GM06990 (cell line): ENCODE results near the gene SNAP29.

Experiments
- DNase-seq: peaks from one replicate; pipeline ENCODE4 v3.0.0-alpha.2; 2011; ENCODE audit not compliant: insufficient read length; ENCODE audit errors: extremely low read depth
- H3K27me3 ChIP-seq: replicated peaks from 2 replicates; pipeline ENCODE4 v1.6.0; 2011; ENCODE audit warnings: low read length; ENCODE audit not compliant: control insufficient read depth, insufficient read depth
- H3K36me3 ChIP-seq: 2 replicates; pipeline ENCODE4 v1.5.1; 2011; ENCODE audit warnings: low read length; ENCODE audit not compliant: control insufficient read depth, insufficient read depth
- H3K4me3 ChIP-seq: replicated peaks from 2 replicates; pipeline ENCODE4 v1.5.1; 2011; ENCODE audit warnings: low read depth, mild to moderate bottlenecking, control low read depth, low read length
- CTCF ChIP-seq: IDR thresholded peaks from 2 replicates; pipeline ENCODE4 v1.5.1; 2011; ENCODE audit warnings: low read length, control low read depth, mild to moderate bottlenecking, inconsistent platforms; ENCODE audit not compliant: insufficient read depth, poor library complexity, severe bottlenecking

The SNAP29 gene

DNA sequence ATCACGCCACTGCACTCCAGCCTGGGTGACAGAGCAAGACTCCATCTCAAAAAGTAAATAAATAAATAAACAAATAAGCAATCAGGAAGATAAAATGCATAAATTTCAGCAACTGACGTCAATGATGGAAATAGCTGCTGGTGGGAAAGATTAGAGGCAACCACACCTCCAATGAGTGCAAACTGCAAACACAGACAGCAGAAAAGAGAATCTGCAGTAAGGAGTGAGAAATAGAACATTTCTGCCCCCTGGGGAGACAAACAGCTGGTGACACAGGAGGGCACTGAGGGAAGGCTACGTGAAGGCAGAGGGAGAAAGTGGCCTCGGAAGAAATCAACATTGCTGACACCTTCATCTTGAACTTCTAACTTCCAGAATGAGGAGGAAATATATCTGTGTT is 6.7 kb upstream of the SNAP29 start:
- Histone ChIP-seq H3K36me3 (no peaks in the 10 kb centered on the region), H3K4me3 (no peak overlapping the region), H3K27me3 (no peaks in the 10 kb centered on the region)
- DNase-seq: no peak
- TF ChIP-seq CTCF: no peak

DNA sequence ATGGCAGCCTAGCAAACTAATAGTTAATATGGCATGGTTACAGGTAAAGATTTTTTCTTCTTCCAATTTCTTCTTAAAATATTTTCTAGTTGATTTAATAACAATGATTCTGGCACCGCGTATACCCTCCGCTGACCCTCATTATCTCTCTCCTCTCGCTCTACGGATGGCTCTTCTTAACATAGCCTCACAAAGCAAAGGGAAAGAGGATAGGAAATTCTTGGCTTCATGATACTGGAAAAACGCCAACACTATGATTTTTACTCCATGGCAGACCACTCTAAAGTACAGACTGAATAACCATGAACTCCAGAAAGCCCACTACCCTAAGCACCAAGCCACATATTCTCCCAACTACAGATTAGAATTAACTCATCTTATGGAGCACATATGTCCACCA is 6.3 kb upstream of the SNAP29 start:
- no peaks in the 10 kb centered on the region for H3K27me3 ChIP-seq
- no peaks in the 10 kb centered on the region for H3K36me3 ChIP-seq
- H3K4me3 ChIP-seq: no peak overlapping the region
- no peak for TF ChIP-seq CTCF
- no peak for DNase-seq

GRCh38 chr22:20853236-20853660 is 5.6 kb upstream of the SNAP29 start:
- Histone ChIP-seq H3K27me3 (no peaks in the 10 kb centered on the region), H3K4me3 (no peak overlapping the region), H3K36me3 (no peaks in the 10 kb centered on the region)
- DNase-seq: no peak
- no peak for TF ChIP-seq CTCF

DNA sequence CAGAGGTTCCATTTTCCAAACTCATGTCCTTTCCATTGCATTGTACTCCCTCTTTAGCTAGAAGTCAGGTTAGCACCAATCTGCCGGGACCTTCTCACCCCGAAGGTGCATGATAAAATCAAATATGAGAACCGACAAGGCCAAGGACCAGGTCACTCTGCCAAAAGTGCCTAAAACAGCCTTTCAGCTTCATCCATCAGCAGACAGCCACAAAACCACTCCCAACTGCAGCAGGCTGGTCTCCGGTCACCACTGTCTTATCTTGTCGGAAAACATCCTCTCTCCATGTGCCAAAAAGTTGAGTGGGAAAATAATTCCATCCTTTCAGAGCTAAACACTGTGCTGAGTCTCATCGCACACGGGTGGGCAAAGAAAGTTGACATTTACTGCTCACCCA is 1.6 kb upstream of the SNAP29 start:
- H3K27me3 ChIP-seq: no peaks in the 10 kb centered on the region
- peak overlapping the region; percentile 91 for H3K4me3 ChIP-seq
- H3K36me3 ChIP-seq: no peaks in the 10 kb centered on the region; the same call in 1 of the 2 replicates
- no peak for DNase-seq
- TF ChIP-seq CTCF: no peak

DNA sequence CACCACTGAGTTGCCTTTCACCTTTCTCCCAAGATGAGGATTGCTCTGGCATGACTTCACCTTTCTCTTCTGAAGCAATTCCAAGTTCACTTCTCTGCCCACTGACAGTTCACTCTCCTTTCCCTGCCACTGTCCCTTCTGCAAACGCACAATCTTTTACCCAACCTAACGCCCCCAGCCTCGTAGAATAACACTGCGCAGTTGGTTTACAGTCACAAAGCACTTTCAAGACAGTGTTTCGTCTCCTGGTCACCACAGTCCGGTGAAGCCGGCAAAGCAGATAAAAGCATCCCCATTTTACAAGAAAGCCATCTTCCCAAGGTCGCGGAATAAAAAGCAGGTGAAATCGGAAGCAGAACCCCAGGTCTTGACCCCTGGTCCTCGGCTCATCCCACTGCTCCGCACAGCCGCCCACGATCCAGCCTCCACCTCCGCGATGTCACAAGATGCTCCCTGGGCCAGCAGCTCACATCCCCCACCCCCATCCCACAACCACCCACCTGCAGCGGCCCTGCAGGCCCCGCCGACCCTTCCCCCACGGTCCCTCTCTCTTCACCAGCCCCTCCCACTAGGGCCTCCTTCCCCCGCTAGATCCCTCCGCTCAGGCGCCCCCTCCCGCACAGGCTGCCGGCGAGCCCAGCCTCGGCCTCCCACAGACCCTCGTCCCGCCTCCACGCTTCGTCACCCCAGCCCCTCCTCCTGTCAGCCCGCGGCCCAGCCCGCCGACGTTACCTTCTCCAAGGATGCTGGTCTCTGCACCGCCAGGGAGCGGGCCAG is 781 bp upstream of the SNAP29 start:
- DNase-seq: peak; percentile 88
- Histone ChIP-seq H3K36me3 (peaks cover 2% of the 10 kb centered on the region), H3K4me3 (peak overlapping the region; percentile 91), H3K27me3 (no peaks in the 10 kb centered on the region)
- TF ChIP-seq CTCF: no peak

GRCh38 chr22:20859615-20860014 is 808 bp downstream of the SNAP29 start:
- no peak for TF ChIP-seq CTCF
- no peaks in the 10 kb centered on the region for H3K27me3 ChIP-seq
- peaks cover 2% of the 10 kb centered on the region for H3K36me3 ChIP-seq
- DNase-seq: no peak
- H3K4me3 ChIP-seq: peak overlapping the region; percentile 79
